Heart left ventricle (tissue), 16 donors: ENCODE data around the gene MID2. TPM values are rescaled to one million over a fixed set of nuclear protein-coding genes. Genes with fewer than 3 reads are reported as not detected.

Experiments used
- ATAC-seq, 4 donors: fragments of 200-7000 bp; cut with Tn5 transposase; one replicate each; pipeline ENCODE4 v1.9.1; 2020 to 2022; ENCODE audit warnings: moderate library complexity in 4 of 4, mild to moderate bottlenecking in 3 of 4, moderate number of reproducible peaks in 1 of 4
- DNase-seq, 5 donors: peaks; one replicate each; pipeline ENCODE4 v3.0.0-alpha.2; 2020
- H3K27ac ChIP-seq, 12 donors: fragments of 200-600 bp; sonication (generic) in 4 of 12; one replicate each; pipeline versions ENCODE4 v1.5.0 to v1.8.0; 2016 to 2022; ENCODE audit warnings: mild to moderate bottlenecking in 2 of 12
- H3K27me3 ChIP-seq, 9 donors: fragments of 200-600 bp; sonication (generic) in 2 of 9; one replicate each; pipeline versions ENCODE4 v1.5.1 to v1.8.0; 2016 to 2022; ENCODE audit warnings: mild to moderate bottlenecking in 3 of 9
- H3K36me3 ChIP-seq, 9 donors: fragments of 200-600 bp; sonication (generic) in 2 of 9; one replicate each; pipeline versions ENCODE4 v1.5.0 to v1.8.0; 2018 to 2022; ENCODE audit warnings: mild to moderate bottlenecking in 2 of 9
- H3K4me1 ChIP-seq, 12 donors: fragments of 200-600 bp; sonication (generic) in 4 of 12; one replicate each; pipeline versions ENCODE4 v1.5.0 to v1.8.0; 2016 to 2022; ENCODE audit warnings: mild to moderate bottlenecking in 3 of 12
- H3K4me3 ChIP-seq, 12 donors: fragments of 200-600 bp; sonication (generic) in 4 of 12; one replicate each; pipeline versions ENCODE4 v1.5.0 to v1.8.0; 2017 to 2022; ENCODE audit warnings: mild to moderate bottlenecking in 9 of 12, moderate library complexity in 4 of 12
- H3K9me3 ChIP-seq, 12 donors: fragments of 200-600 bp; sonication (generic) in 4 of 12; one replicate each; pipeline versions ENCODE4 v1.5.0 to v1.8.0; 2016 to 2022; ENCODE audit warnings: mild to moderate bottlenecking in 1 of 12
- CTCF ChIP-seq, 12 donors: fragments of 200-600 bp; sonication (generic) in 4 of 12; IDR thresholded peaks; one replicate each; pipeline versions ENCODE4 v1.5.0 to v1.8.0; 2018 to 2022; ENCODE audit warnings: antibody characterized with exemption in 12 of 12, mild to moderate bottlenecking in 5 of 12
- POLR2A ChIP-seq, 2 donors: fragments of 450-650 bp; IDR thresholded peaks; one replicate each; pipeline ENCODE4 v1.6.1; 2017; ENCODE audit warnings: antibody characterized with exemption in 2 of 2, mild to moderate bottlenecking in 2 of 2, moderate library complexity in 2 of 2
- WGBS, 4 donors: extraction: QIAGEN DNeasy Blood & Tissue Kit in 2 of 4; methylation state at CpG; one replicate each; pipeline versions ENCODE4 v1.1.5 to v1.1.7; 2013 to 2018; 5-methylcytosine and 5-hydroxymethylcytosine counted together
- intact Hi-C, 10 donors: fragments of 100-400 bp; cut with DNase I; formaldehyde crosslinking; loops; one replicate each; pipeline versions ENCODE4 v1.11.1 to v1.14.2; 2022
- polyA plus RNA-seq, 2 donors: library from polyadenylated mRNA; stranded (reverse); fragments of 200-250 nt; gene quantifications; one replicate each; pipeline ENCODE4 v1.2.3, GENCODE V29; 2013
- total RNA-seq, 9 donors: library from RNA; depleted of rRNA in 2 of 9; stranded (reverse); fragments of >200 nt in 2 of 9; fragmentation: NEBNext Ultra II Directional in 3 of 9; extraction: Animal tissue kit (Norgen Biotek cat#: 25700) in 3 of 9; gene quantifications; one replicate each; pipeline versions ENCODE4 v1.1.0 to v1.2.4, GENCODE V29; 2016 to 2023
- donor health status: ischemic (EF 13 %, LVEDD 7.1; RV severe dilation, severe dysfunction).
- donor health status: healthy with polysubstance abuse.
- donor health status: DM: no; HTN: yes; CAD: no.
- donor health status: DM: no; HTN: no; CAD: no.
- donor health status: ischemic (EF 25% LVEDD 6.9; RV normal size, moderate dysfunction).
- donor health status: ischemic (EF 25% LVEDD 5.7; RV mildly dilated, moderate dysfunction).
- donor health status: healthy.
- donor health status: DM: yes; HTN: yes; CAD: no.
- donor health status: ischemic (EF 35%, LVEDD 5.7; RV mildly dilated, moderate dysfunction).
- donor health status: nonischemic (EF 11% LVEDD 7.7; RV severe dilation, severe dysfunction).
- donor health status: DM: yes; HTN: yes; CAD: no.
- donor health status: PGD.
- donor health status: ischemic (EF 29% LVEDD 5.4; RV normal size, mild dysfunction).
- donor health status: nonischemic (EF 23%, LVEDD 6.1; RV moderate dilation, normal function).

Gene MID2
- total and polyA plus RNA-seq, 11 donors = 0.53 to 16.2 (median 4.2) TPM

GRCh38 chrX:107834275-107835201 is 8.9 kb downstream of the MID2 start:
- H3K4me1 ChIP-seq = no peaks in the 10 kb centered on the region
- 69 to 92% (median 83%) methylated on average over 3 of the region's 3 CpGs for WGBS, 4 donors
- H3K4me3 ChIP-seq = no peak overlapping the region
- TF ChIP-seq CTCF (IDR thresholded peaks at IDR 0.05) (no peak), POLR2A (IDR thresholded peaks at IDR 0.05) (no peak)
- H3K27ac ChIP-seq = no peak overlapping the region
- ATAC-seq (no peak), DNase-seq (no peak)
- H3K9me3 ChIP-seq = no peaks in the 10 kb centered on the region
- H3K36me3 ChIP-seq = no peaks in the 10 kb centered on the region
- H3K27me3 ChIP-seq = peaks cover 0 to 37% (median 0%) of the 10 kb centered on the region in 9 donors
- intact Hi-C loops = no loop called here

GRCh38 chrX:107836958-107837357 is 11.3 kb downstream of the MID2 start:
- H3K27ac ChIP-seq = no peak overlapping the region
- DNase-seq = no peak
- H3K36me3 ChIP-seq = peaks cover 0 to 12% (median 0%) of the 10 kb centered on the region in 9 donors
- ATAC-seq = no peak
- no peaks in the 10 kb centered on the region for H3K9me3 ChIP-seq
- intact Hi-C loops = no loop called here
- H3K4me1 ChIP-seq = no peaks in the 10 kb centered on the region
- peaks cover 0 to 38% (median 0%) of the 10 kb centered on the region in 9 donors for H3K27me3 ChIP-seq
- TF ChIP-seq CTCF (IDR thresholded peaks at IDR 0.05) = no peak
- TF ChIP-seq POLR2A (IDR thresholded peaks at IDR 0.05) = no peak
- WGBS, 4 donors = 73 to 92% (median 82%) methylated on average over 2 of the region's 2 CpGs
- H3K4me3 ChIP-seq = no peak overlapping the region

- Histone ChIP-seq H3K4me1 (peaks cover 0 to 23% (median 8%) of the 10 kb centered on the region in 12 donors), H3K36me3 (peaks cover 0 to 12% (median 0%) of the 10 kb centered on the region in 9 donors), H3K27ac (no peak overlapping the region), H3K4me3 (no peak overlapping the region), H3K9me3 (no peaks in the 10 kb centered on the region), H3K27me3 (peaks cover 0 to 56% (median 0%) of the 10 kb centered on the region in 9 donors)
- DNase-seq (no peak), ATAC-seq (no peak)
- intact Hi-C loops = no loop called here
- WGBS, 4 donors = 84 to 99% (median 92%) methylated on average over 13 to 15 of the region's 15 CpGs
- no peak for TF ChIP-seq CTCF (IDR thresholded peaks at IDR 0.05)
- no peak for TF ChIP-seq POLR2A (IDR thresholded peaks at IDR 0.05)
Measured at GRCh38 chrX:107840971-107841370, 15.3 kb downstream of the MID2 start.

GRCh38 chrX:107842715-107843400 is 17.2 kb downstream of the MID2 start:
- ATAC-seq (no peak), DNase-seq (no peak)
- Histone ChIP-seq H3K27ac (no peak overlapping the region), H3K27me3 (peaks cover 0 to 47% (median 0%) of the 10 kb centered on the region in 9 donors), H3K4me1 (peaks cover 0 to 32% (median 8%) of the 10 kb centered on the region in 12 donors), H3K36me3 (peaks cover 0 to 12% (median 0%) of the 10 kb centered on the region in 9 donors), H3K4me3 (no peak overlapping the region), H3K9me3 (no peaks in the 10 kb centered on the region)
- intact Hi-C loops = no loop called here
- no peak for TF ChIP-seq CTCF (IDR thresholded peaks at IDR 0.05)
- TF ChIP-seq POLR2A (IDR thresholded peaks at IDR 0.05) = no peak
- WGBS, 4 donors = 73 to 86% (median 79%) methylated on average over 6 of the region's 6 CpGs
